ENCODE results near the gene CDC42BPG. TPM values are rescaled to one million over a fixed set of nuclear protein-coding genes. Genes with fewer than 3 reads are reported as not detected.
A peak's percentile ranks its signal among the peaks of the same experiment; 100 is the strongest.

Gene CDC42BPG
- total RNA-seq, 1 donor, result 7.5 TPM

GRCh38 chr11:64879244-64879900 lies 34.9 kb upstream of the CDC42BPG start:
- DNase-seq (ENCODE audit: low read depth in 2 of 3, low spot score in 2 of 3), result no peak

- DNase-seq (ENCODE audit: low read depth in 2 of 3, low spot score in 2 of 3), result peak; percentile 99
Observed at GRCh38 chr11:64878494-64879243, 34.2 kb upstream of the CDC42BPG start, which contains the start of gene EHD1. Gene EHD1 (minus strand): TSS chr11:64878621. CDS start chr11:64878464, 157 bp downstream.

GRCh38 chr11:64878223-64878493 lies 33.7 kb upstream of the CDC42BPG start:
- no peak for DNase-seq (ENCODE audit: low read depth in 2 of 3, low spot score in 2 of 3)

GRCh38 chr11:64877390-64878222 lies 33.2 kb upstream of the CDC42BPG start:
- no peak for DNase-seq (ENCODE audit: low read depth in 2 of 3, low spot score in 2 of 3)

- no peak for DNase-seq (ENCODE audit: low read depth in 2 of 3, low spot score in 2 of 3)
Observed at GRCh38 chr11:64876835-64877341, 32.4 kb upstream of the CDC42BPG start.

GRCh38 chr11:64876229-64876750 lies 31.8 kb upstream of the CDC42BPG start:
- DNase-seq (ENCODE audit: low read depth in 2 of 3, low spot score in 2 of 3), result no peak

- no peak for DNase-seq (ENCODE audit: low read depth in 2 of 3, low spot score in 2 of 3)
Observed at GRCh38 chr11:64875369-64876228, 31.1 kb upstream of the CDC42BPG start.

- DNase-seq (ENCODE audit: low read depth in 2 of 3, low spot score in 2 of 3), result no peak
Observed at GRCh38 chr11:64874308-64875240, 30.1 kb upstream of the CDC42BPG start.

GRCh38 chr11:64872790-64873488 lies 28.5 kb upstream of the CDC42BPG start:
- no peak for DNase-seq (ENCODE audit: low read depth in 2 of 3, low spot score in 2 of 3)

GRCh38 chr11:64871492-64871891 lies 27.0 kb upstream of the CDC42BPG start:
- DNase-seq (ENCODE audit: low read depth in 2 of 3, low spot score in 2 of 3), result no peak

- no peak for DNase-seq (ENCODE audit: low read depth in 2 of 3, low spot score in 2 of 3)
Observed at GRCh38 chr11:64870893-64871466, 26.5 kb upstream of the CDC42BPG start.

GRCh38 chr11:64870176-64870892 lies 25.9 kb upstream of the CDC42BPG start:
- peak in 1 of 3 donors; percentile 47 for DNase-seq (ENCODE audit: low read depth in 2 of 3, low spot score in 2 of 3)

- DNase-seq (ENCODE audit: low read depth in 2 of 3, low spot score in 2 of 3), result no peak
Observed at GRCh38 chr11:64869571-64870175, 25.2 kb upstream of the CDC42BPG start.

- DNase-seq (ENCODE audit: low read depth in 2 of 3, low spot score in 2 of 3), result no peak
Observed at GRCh38 chr11:64868904-64869570, 24.6 kb upstream of the CDC42BPG start.

- no peak for DNase-seq (ENCODE audit: low read depth in 2 of 3, low spot score in 2 of 3)
Observed at GRCh38 chr11:64867748-64868462, 23.5 kb upstream of the CDC42BPG start.

- no peak for DNase-seq (ENCODE audit: low read depth in 2 of 3, low spot score in 2 of 3)
Observed at GRCh38 chr11:64866173-64866491, 21.7 kb upstream of the CDC42BPG start.
